ENCODE measurements around the gene NFIB.

DNA sequence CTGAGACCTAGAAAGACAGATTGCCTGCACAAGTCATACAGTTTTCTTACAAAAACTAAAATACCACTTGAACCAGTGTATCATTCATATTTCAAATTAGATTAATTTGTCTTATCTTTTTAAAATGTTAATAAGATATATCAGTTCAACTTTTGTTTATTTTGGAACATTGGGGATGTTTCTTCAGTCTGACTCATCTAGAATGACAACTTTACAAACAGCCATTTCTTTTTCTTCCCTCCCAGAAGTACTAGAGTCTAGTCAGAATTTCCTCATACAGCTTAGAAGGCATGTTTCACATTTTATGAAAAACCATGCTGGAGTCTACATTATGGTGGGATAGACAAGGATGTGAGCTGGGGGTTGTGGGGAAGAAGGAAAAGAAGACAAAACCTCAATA, 262.5 kb downstream of the NFIB start:
- no peak for TF ChIP-seq ZNF232 (CRISPR knock-in tag; IDR thresholded peaks at IDR 0.05)
- TF ChIP-seq, protein P1, sequence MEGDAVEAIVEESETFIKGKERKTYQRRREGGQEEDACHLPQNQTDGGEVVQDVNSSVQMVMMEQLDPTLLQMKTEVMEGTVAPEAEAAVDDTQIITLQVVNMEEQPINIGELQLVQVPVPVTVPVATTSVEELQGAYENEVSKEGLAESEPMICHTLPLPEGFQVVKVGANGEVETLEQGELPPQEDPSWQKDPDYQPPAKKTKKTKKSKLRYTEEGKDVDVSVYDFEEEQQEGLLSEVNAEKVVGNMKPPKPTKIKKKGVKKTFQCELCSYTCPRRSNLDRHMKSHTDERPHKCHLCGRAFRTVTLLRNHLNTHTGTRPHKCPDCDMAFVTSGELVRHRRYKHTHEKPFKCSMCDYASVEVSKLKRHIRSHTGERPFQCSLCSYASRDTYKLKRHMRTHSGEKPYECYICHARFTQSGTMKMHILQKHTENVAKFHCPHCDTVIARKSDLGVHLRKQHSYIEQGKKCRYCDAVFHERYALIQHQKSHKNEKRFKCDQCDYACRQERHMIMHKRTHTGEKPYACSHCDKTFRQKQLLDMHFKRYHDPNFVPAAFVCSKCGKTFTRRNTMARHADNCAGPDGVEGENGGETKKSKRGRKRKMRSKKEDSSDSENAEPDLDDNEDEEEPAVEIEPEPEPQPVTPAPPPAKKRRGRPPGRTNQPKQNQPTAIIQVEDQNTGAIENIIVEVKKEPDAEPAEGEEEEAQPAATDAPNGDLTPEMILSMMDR (IDR thresholded peaks at IDR 0.05) = no peak
- no peak for TF ChIP-seq GTF2I (CRISPR knock-in tag; conservative IDR thresholded peaks at IDR 0.05)
- TF ChIP-seq, protein P2, sequence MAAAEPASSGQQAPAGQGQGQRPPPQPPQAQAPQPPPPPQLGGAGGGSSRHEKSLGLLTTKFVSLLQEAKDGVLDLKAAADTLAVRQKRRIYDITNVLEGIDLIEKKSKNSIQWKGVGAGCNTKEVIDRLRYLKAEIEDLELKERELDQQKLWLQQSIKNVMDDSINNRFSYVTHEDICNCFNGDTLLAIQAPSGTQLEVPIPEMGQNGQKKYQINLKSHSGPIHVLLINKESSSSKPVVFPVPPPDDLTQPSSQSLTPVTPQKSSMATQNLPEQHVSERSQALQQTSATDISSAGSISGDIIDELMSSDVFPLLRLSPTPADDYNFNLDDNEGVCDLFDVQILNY (CRISPR knock-in tag; IDR thresholded peaks at IDR 0.05) = no peak
- no peak for TF ChIP-seq SP1 (CRISPR knock-in tag; conservative IDR thresholded peaks at IDR 0.05)
- TF ChIP-seq, protein P3, sequence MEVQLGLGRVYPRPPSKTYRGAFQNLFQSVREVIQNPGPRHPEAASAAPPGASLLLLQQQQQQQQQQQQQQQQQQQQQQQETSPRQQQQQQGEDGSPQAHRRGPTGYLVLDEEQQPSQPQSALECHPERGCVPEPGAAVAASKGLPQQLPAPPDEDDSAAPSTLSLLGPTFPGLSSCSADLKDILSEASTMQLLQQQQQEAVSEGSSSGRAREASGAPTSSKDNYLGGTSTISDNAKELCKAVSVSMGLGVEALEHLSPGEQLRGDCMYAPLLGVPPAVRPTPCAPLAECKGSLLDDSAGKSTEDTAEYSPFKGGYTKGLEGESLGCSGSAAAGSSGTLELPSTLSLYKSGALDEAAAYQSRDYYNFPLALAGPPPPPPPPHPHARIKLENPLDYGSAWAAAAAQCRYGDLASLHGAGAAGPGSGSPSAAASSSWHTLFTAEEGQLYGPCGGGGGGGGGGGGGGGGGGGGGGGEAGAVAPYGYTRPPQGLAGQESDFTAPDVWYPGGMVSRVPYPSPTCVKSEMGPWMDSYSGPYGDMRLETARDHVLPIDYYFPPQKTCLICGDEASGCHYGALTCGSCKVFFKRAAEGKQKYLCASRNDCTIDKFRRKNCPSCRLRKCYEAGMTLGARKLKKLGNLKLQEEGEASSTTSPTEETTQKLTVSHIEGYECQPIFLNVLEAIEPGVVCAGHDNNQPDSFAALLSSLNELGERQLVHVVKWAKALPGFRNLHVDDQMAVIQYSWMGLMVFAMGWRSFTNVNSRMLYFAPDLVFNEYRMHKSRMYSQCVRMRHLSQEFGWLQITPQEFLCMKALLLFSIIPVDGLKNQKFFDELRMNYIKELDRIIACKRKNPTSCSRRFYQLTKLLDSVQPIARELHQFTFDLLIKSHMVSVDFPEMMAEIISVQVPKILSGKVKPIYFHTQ (CRISPR knock-in tag; IDR thresholded peaks at IDR 0.05) = no peak
- TF ChIP-seq, protein P4, sequence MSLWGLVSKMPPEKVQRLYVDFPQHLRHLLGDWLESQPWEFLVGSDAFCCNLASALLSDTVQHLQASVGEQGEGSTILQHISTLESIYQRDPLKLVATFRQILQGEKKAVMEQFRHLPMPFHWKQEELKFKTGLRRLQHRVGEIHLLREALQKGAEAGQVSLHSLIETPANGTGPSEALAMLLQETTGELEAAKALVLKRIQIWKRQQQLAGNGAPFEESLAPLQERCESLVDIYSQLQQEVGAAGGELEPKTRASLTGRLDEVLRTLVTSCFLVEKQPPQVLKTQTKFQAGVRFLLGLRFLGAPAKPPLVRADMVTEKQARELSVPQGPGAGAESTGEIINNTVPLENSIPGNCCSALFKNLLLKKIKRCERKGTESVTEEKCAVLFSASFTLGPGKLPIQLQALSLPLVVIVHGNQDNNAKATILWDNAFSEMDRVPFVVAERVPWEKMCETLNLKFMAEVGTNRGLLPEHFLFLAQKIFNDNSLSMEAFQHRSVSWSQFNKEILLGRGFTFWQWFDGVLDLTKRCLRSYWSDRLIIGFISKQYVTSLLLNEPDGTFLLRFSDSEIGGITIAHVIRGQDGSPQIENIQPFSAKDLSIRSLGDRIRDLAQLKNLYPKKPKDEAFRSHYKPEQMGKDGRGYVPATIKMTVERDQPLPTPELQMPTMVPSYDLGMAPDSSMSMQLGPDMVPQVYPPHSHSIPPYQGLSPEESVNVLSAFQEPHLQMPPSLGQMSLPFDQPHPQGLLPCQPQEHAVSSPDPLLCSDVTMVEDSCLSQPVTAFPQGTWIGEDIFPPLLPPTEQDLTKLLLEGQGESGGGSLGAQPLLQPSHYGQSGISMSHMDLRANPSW (CRISPR knock-in tag; conservative IDR thresholded peaks at IDR 0.05; ENCODE audit: low read depth) = no peak
- TF ChIP-seq, protein P5, sequence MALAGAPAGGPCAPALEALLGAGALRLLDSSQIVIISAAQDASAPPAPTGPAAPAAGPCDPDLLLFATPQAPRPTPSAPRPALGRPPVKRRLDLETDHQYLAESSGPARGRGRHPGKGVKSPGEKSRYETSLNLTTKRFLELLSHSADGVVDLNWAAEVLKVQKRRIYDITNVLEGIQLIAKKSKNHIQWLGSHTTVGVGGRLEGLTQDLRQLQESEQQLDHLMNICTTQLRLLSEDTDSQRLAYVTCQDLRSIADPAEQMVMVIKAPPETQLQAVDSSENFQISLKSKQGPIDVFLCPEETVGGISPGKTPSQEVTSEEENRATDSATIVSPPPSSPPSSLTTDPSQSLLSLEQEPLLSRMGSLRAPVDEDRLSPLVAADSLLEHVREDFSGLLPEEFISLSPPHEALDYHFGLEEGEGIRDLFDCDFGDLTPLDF (CRISPR knock-in tag; IDR thresholded peaks at IDR 0.05) = no peak
- no peak for TF ChIP-seq TEAD4 (CRISPR knock-in tag; IDR thresholded peaks at IDR 0.05)
- TF ChIP-seq NFE2L1 (CRISPR knock-in tag; IDR thresholded peaks at IDR 0.05) = no peak
- no peak for TF ChIP-seq TEAD1 (CRISPR knock-in tag; IDR thresholded peaks at IDR 0.05)
- TF ChIP-seq FOXJ3 (CRISPR knock-in tag; IDR thresholded peaks at IDR 0.05; ENCODE audit: borderline replicate concordance) = no peak
